Upper lobe of right lung (tissue), 1 donor: Measurements from ENCODE around the gene STK4. TPM values are rescaled to one million over a fixed set of nuclear protein-coding genes. Genes with fewer than 3 reads are reported as not detected.

Experiments used
- ATAC-seq: fragments of 200-7000 bp; cut with Tn5 transposase; one replicate; pipeline ENCODE4 v1.9.1; 2020; ENCODE audit warnings: mild to moderate bottlenecking, moderate library complexity
- DNase-seq: peaks from one replicate; pipeline ENCODE4 v3.0.0-alpha.2; 2020
- H3K27ac ChIP-seq: fragments of 200-600 bp; one replicate; pipeline ENCODE4 v1.8.0; 2022
- H3K27me3 ChIP-seq: fragments of 200-600 bp; one replicate; pipeline ENCODE4 v1.8.0; 2022; ENCODE audit warnings: mild to moderate bottlenecking
- H3K36me3 ChIP-seq: fragments of 200-600 bp; one replicate; pipeline ENCODE4 v1.8.0; 2022
- H3K4me1 ChIP-seq: fragments of 200-600 bp; one replicate; pipeline ENCODE4 v1.8.0; 2022
- H3K4me3 ChIP-seq: fragments of 200-600 bp; one replicate; pipeline ENCODE4 v1.8.0; 2022; ENCODE audit warnings: mild to moderate bottlenecking
- H3K9me3 ChIP-seq: fragments of 200-600 bp; one replicate; pipeline ENCODE4 v1.8.0; 2022
- CTCF ChIP-seq: fragments of 200-600 bp; IDR thresholded peaks from one replicate; pipeline ENCODE4 v1.8.0; 2022; ENCODE audit warnings: antibody characterized with exemption
- intact Hi-C: fragments of 100-400 bp; cut with DNase I; formaldehyde crosslinking; loops from one replicate; pipeline ENCODE4 v1.11.0; 2022
- total RNA-seq: library from RNA; stranded (reverse); fragmentation: NEBNext Ultra II Directional; extraction: Animal tissue kit (Norgen Biotek cat#: 25700); gene quantifications from one replicate; pipeline ENCODE4 v1.2.1, GENCODE V29; 2021
- donor health status: DM: no; HTN: yes; CAD: no; lungs with severe emphysema.

Gene STK4
- total RNA-seq, 1 donor from 2014 or later: 52.6 TPM

- H3K9me3 ChIP-seq: no peaks in the 10 kb centered on the region
- peaks cover 11% of the 10 kb centered on the region for H3K36me3 ChIP-seq
- ATAC-seq (peak; percentile 60), DNase-seq (no peak)
- H3K4me3 ChIP-seq: no peak overlapping the region
- no peak for TF ChIP-seq CTCF
- intact Hi-C loops: no loop called here
- H3K27me3 ChIP-seq: no peaks in the 10 kb centered on the region
- H3K4me1 ChIP-seq: peaks cover 35% of the 10 kb centered on the region
- H3K27ac ChIP-seq: peak overlapping the region; percentile 21
These were observed 73.1 kb downstream of the STK4 start for GRCh38 chr20:45039475-45039820.

GRCh38 chr20:45041464-45042337 lies 75.4 kb downstream of the STK4 start:
- Histone ChIP-seq H3K4me3 (no peak overlapping the region), H3K9me3 (no peaks in the 10 kb centered on the region), H3K27ac (no peak overlapping the region), H3K27me3 (no peaks in the 10 kb centered on the region), H3K36me3 (no peaks in the 10 kb centered on the region), H3K4me1 (peaks cover 26% of the 10 kb centered on the region)
- DNase-seq (no peak), ATAC-seq (no peak)
- no peak for TF ChIP-seq CTCF
- intact Hi-C loops: loop anchor here (10.0 kb wide), 1 partner anchor 53 kb away; no protein-coding TSS in a partner anchor

- Histone ChIP-seq H3K4me1 (peaks cover 20% of the 10 kb centered on the region), H3K27ac (no peak overlapping the region), H3K27me3 (no peaks in the 10 kb centered on the region), H3K4me3 (no peak overlapping the region), H3K9me3 (no peaks in the 10 kb centered on the region), H3K36me3 (no peaks in the 10 kb centered on the region)
- DNase-seq: no peak
- ATAC-seq: no peak
- intact Hi-C loops: loop anchor here (10.0 kb wide), 1 partner anchor 52 kb away; no protein-coding TSS in a partner anchor
- no peak for TF ChIP-seq CTCF
These were observed 76.7 kb downstream of the STK4 start for GRCh38 chr20:45042978-45043377.

DNA sequence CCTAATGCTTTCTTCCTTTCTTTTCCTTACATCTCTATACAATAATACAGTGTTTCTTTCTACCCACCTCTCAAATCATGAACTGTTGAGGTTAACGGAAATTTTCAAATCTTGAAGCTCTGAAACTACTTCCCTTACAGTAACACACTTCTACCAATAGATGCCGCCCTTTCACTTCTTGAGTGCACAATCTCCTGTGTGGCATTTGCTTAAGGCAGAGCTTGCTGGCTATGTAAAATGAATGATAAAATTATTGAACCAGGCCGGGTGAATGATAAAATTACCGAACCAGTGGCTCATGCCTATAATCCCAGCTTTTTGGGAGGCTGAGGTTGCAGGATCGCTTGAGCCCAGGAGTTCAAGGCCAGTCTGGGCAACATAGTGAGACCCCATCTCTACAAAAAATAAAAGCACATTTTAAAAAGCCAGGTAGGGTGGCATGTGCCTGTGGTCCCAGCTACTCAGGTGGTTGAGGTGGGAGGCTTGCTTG lies 77.8 kb downstream of the STK4 start:
- no peaks in the 10 kb centered on the region for H3K36me3 ChIP-seq
- H3K27ac ChIP-seq: no peak overlapping the region
- peaks cover 10% of the 10 kb centered on the region for H3K4me1 ChIP-seq
- intact Hi-C loops: loop anchor here (10.0 kb wide), 1 partner anchor 51 kb away; no protein-coding TSS in a partner anchor
- DNase-seq (no peak), ATAC-seq (peak; percentile 92)
- no peaks in the 10 kb centered on the region for H3K9me3 ChIP-seq
- no peak overlapping the region for H3K4me3 ChIP-seq
- peak; percentile 86 for TF ChIP-seq CTCF
- no peaks in the 10 kb centered on the region for H3K27me3 ChIP-seq

- intact Hi-C loops: loop anchor here (10.0 kb wide), 1 partner anchor 50 kb away; no protein-coding TSS in a partner anchor
- Histone ChIP-seq H3K27me3 (no peaks in the 10 kb centered on the region), H3K4me1 (peaks cover 7% of the 10 kb centered on the region), H3K9me3 (no peaks in the 10 kb centered on the region), H3K4me3 (no peak overlapping the region), H3K36me3 (no peaks in the 10 kb centered on the region), H3K27ac (no peak overlapping the region)
- ATAC-seq: no peak
- DNase-seq: no peak
- no peak for TF ChIP-seq CTCF
These were observed 78.3 kb downstream of the STK4 start for GRCh38 chr20:45044601-45045000.
